ENCODE results near the gene ABCG1. TPM values are rescaled to one million over a fixed set of nuclear protein-coding genes. Genes with fewer than 3 reads are reported as not detected.

Gene ABCG1
- total RNA-seq, 2 donors from 2014 or later, result 53.1 to 55.5 TPM

- ATAC-seq (replicated peaks in 1 of 2) (no peak), DNase-seq (no peak)
- Mint-ChIP-seq H3K4me3 (no peak overlapping the region), H3K9me3 (peaks cover 7% of the 10 kb centered on the region in 2 donors), H3K36me3 (ENCODE audit: insufficient read depth in 2 of 2) (peaks cover 6 to 8% of the 10 kb centered on the region in 2 donors), H3K4me1 (ENCODE audit: low read depth) (no peaks in the 10 kb centered on the region), H3K27me3 (ENCODE audit: low read depth) (no peaks in the 10 kb centered on the region), H3K27ac (no peak overlapping the region)
Measured at GRCh38 chr21:42330380-42331371, 111.7 kb downstream of the ABCG1 start.

- peaks cover 6 to 8% of the 10 kb centered on the region in 2 donors for H3K36me3 Mint-ChIP-seq (ENCODE audit: insufficient read depth in 2 of 2)
- ATAC-seq (replicated peaks in 1 of 2) (no peak), DNase-seq (no peak)
- H3K27me3 Mint-ChIP-seq (ENCODE audit: low read depth), result peaks cover 1% of the 10 kb centered on the region
- no peak overlapping the region for H3K4me3 Mint-ChIP-seq
- no peak overlapping the region for H3K27ac Mint-ChIP-seq
- H3K4me1 Mint-ChIP-seq (ENCODE audit: low read depth), result no peaks in the 10 kb centered on the region
- peaks cover 7% of the 10 kb centered on the region in 2 donors for H3K9me3 Mint-ChIP-seq
Measured at GRCh38 chr21:42331660-42332059, 112.7 kb downstream of the ABCG1 start.

- no peak overlapping the region for H3K4me3 Mint-ChIP-seq
- ATAC-seq (replicated peaks in 1 of 2) (no peak), DNase-seq (no peak)
- peaks cover 12% of the 10 kb centered on the region for H3K27me3 Mint-ChIP-seq (ENCODE audit: low read depth)
- no peak overlapping the region for H3K27ac Mint-ChIP-seq
- peaks cover 3% of the 10 kb centered on the region for H3K4me1 Mint-ChIP-seq (ENCODE audit: low read depth)
- peaks cover 7% of the 10 kb centered on the region in 2 donors for H3K9me3 Mint-ChIP-seq
- peaks cover 7 to 8% of the 10 kb centered on the region in 2 donors for H3K36me3 Mint-ChIP-seq (ENCODE audit: insufficient read depth in 2 of 2)
Measured at GRCh38 chr21:42332557-42333317, 113.8 kb downstream of the ABCG1 start.

- DNase-seq, result no peak
- H3K27me3 Mint-ChIP-seq (ENCODE audit: low read depth), result peaks cover 13% of the 10 kb centered on the region
- no peak for ATAC-seq (replicated peaks in 1 of 2)
Measured at GRCh38 chr21:42336054-42336453, 117.1 kb downstream of the ABCG1 start.

GRCh38 chr21:42337276-42337675 is 118.3 kb downstream of the ABCG1 start:
- H3K4me3 Mint-ChIP-seq, result peak overlapping the region; percentile 58 to 77
- H3K27ac Mint-ChIP-seq, result peak overlapping the region; percentile 63
- no peaks in the 10 kb centered on the region for H3K9me3 Mint-ChIP-seq
- H3K27me3 Mint-ChIP-seq (ENCODE audit: low read depth), result peaks cover 13% of the 10 kb centered on the region
- ATAC-seq (replicated peaks in 1 of 2), result no peak
- peaks cover 0 to 2% of the 10 kb centered on the region in 2 donors for H3K36me3 Mint-ChIP-seq (ENCODE audit: insufficient read depth in 2 of 2)
- H3K4me1 Mint-ChIP-seq (ENCODE audit: low read depth), result peaks cover 32% of the 10 kb centered on the region
- no peak for DNase-seq

More at GRCh38 chr21:42336054-42336453, 117.1 kb downstream of the ABCG1 start:
- H3K4me1 Mint-ChIP-seq (ENCODE audit: low read depth), result peaks cover 32% of the 10 kb centered on the region
- no peak overlapping the region for H3K4me3 Mint-ChIP-seq
- H3K27ac Mint-ChIP-seq, result no peak overlapping the region
- peaks cover 3 to 4% of the 10 kb centered on the region in 2 donors for H3K9me3 Mint-ChIP-seq
- peaks cover 5 to 7% of the 10 kb centered on the region in 2 donors for H3K36me3 Mint-ChIP-seq (ENCODE audit: insufficient read depth in 2 of 2)

GRCh38 chr21:42337830-42338728 is 119.1 kb downstream of the ABCG1 start:
- H3K27ac Mint-ChIP-seq, result peak overlapping the region; percentile 63
- H3K4me3 Mint-ChIP-seq, result peak overlapping the region; percentile 58 to 77
- no peaks in the 10 kb centered on the region for H3K9me3 Mint-ChIP-seq
- DNase-seq, result peak; percentile 85 to 87
- peak; percentile 70 to 73 for ATAC-seq (replicated peaks in 1 of 2)
- H3K4me1 Mint-ChIP-seq (ENCODE audit: low read depth), result peaks cover 32% of the 10 kb centered on the region
- H3K36me3 Mint-ChIP-seq (ENCODE audit: insufficient read depth in 2 of 2), result peaks cover 0 to 2% of the 10 kb centered on the region in 2 donors
- H3K27me3 Mint-ChIP-seq (ENCODE audit: low read depth), result peaks cover 13% of the 10 kb centered on the region

- Mint-ChIP-seq H3K27me3 (ENCODE audit: low read depth) (peaks cover 13% of the 10 kb centered on the region), H3K36me3 (ENCODE audit: insufficient read depth in 2 of 2) (peaks cover 0 to 2% of the 10 kb centered on the region in 2 donors), H3K4me3 (peak overlapping the region; percentile 6 to 37), H3K9me3 (no peaks in the 10 kb centered on the region), H3K27ac (no peak overlapping the region), H3K4me1 (ENCODE audit: low read depth) (peaks cover 32% of the 10 kb centered on the region)
- ATAC-seq (replicated peaks in 1 of 2), result peak; percentile 84 to 89
- DNase-seq, result peak; percentile 30 to 36
Measured at GRCh38 chr21:42338729-42339715, 120.1 kb downstream of the ABCG1 start.

GRCh38 chr21:42340187-42341050 is 121.5 kb downstream of the ABCG1 start:
- no peak overlapping the region for H3K4me3 Mint-ChIP-seq
- peaks cover 32% of the 10 kb centered on the region for H3K4me1 Mint-ChIP-seq (ENCODE audit: low read depth)
- peaks cover 13% of the 10 kb centered on the region for H3K27me3 Mint-ChIP-seq (ENCODE audit: low read depth)
- ATAC-seq (replicated peaks in 1 of 2) (no peak), DNase-seq (no peak)
- no peak overlapping the region for H3K27ac Mint-ChIP-seq
- H3K9me3 Mint-ChIP-seq, result no peaks in the 10 kb centered on the region
- H3K36me3 Mint-ChIP-seq (ENCODE audit: insufficient read depth in 2 of 2), result peaks cover 0 to 2% of the 10 kb centered on the region in 2 donors

- DNase-seq (no peak), ATAC-seq (replicated peaks in 1 of 2) (no peak)
- no peak overlapping the region for H3K27ac Mint-ChIP-seq
- peaks cover 0 to 2% of the 10 kb centered on the region in 2 donors for H3K36me3 Mint-ChIP-seq (ENCODE audit: insufficient read depth in 2 of 2)
- peaks cover 9% of the 10 kb centered on the region for H3K27me3 Mint-ChIP-seq (ENCODE audit: low read depth)
- H3K4me1 Mint-ChIP-seq (ENCODE audit: low read depth), result peaks cover 32% of the 10 kb centered on the region
- H3K9me3 Mint-ChIP-seq, result no peaks in the 10 kb centered on the region
- H3K4me3 Mint-ChIP-seq, result no peak overlapping the region
Measured at GRCh38 chr21:42341776-42342542, 123.0 kb downstream of the ABCG1 start.

GRCh38 chr21:42343101-42343500 is 124.2 kb downstream of the ABCG1 start:
- H3K36me3 Mint-ChIP-seq (ENCODE audit: insufficient read depth in 2 of 2), result no peaks in the 10 kb centered on the region
- no peaks in the 10 kb centered on the region for H3K27me3 Mint-ChIP-seq (ENCODE audit: low read depth)
- H3K9me3 Mint-ChIP-seq, result no peaks in the 10 kb centered on the region
- DNase-seq, result no peak
- H3K4me1 Mint-ChIP-seq (ENCODE audit: low read depth), result peaks cover 25% of the 10 kb centered on the region
- no peak for ATAC-seq (replicated peaks in 1 of 2)
- H3K4me3 Mint-ChIP-seq, result no peak overlapping the region
- no peak overlapping the region for H3K27ac Mint-ChIP-seq

All from activated T-cell treated with anti-CD3 and anti-CD28 coated beads, Interleukin-2, amount 50 U/mL, for 72 hours (primary cell).